Chondrocyte (in vitro differentiated cells): ENCODE measurements around the gene APC2. TPM values are rescaled to one million over a fixed set of nuclear protein-coding genes. Genes with fewer than 3 reads are reported as not detected.

Source experiments
- DNase-seq: peaks from one replicate; pipeline ENCODE4 v3.0.0; 2021; ENCODE audit warnings: mixed read lengths, low spot score
- H3K27ac Mint-ChIP-seq: one replicate; pipeline ENCODE4 v1.8.0; 2021; ENCODE audit warnings: mild to moderate bottlenecking, moderate library complexity, mixed read lengths; ENCODE audit not compliant: unreplicated experiment
- H3K27me3 Mint-ChIP-seq: 2 replicates; pipeline ENCODE4 v1.8.0; 2021; ENCODE audit warnings: low read depth, mixed read lengths
- H3K36me3 Mint-ChIP-seq: 2 replicates; pipeline ENCODE4 v1.8.0; 2021; ENCODE audit warnings: low read depth, mixed read lengths
- H3K4me1 Mint-ChIP-seq: 2 replicates; pipeline ENCODE4 v1.8.0; 2021; ENCODE audit warnings: low read depth, mild to moderate bottlenecking, mixed read lengths
- H3K4me3 Mint-ChIP-seq: one replicate; pipeline ENCODE4 v1.8.0; 2021; ENCODE audit warnings: mild to moderate bottlenecking, moderate library complexity, mixed read lengths; ENCODE audit not compliant: unreplicated experiment
- H3K9me3 Mint-ChIP-seq: 2 replicates; pipeline ENCODE4 v1.8.0; 2021; ENCODE audit warnings: low read depth, mixed read lengths
- total RNA-seq: library from RNA; stranded (reverse); gene quantifications from 3 replicates; pipeline ENCODE4 v1.2.1, GENCODE V29; 2021
- TF ChIP-seq, protein P1 (sequence below): fragments of 200-600 bp; sonication (generic); IDR thresholded peaks from 2 replicates; pipeline ENCODE4 v1.5.0; 2021; ENCODE audit warnings: antibody characterized with exemption, mild to moderate bottlenecking, moderate library complexity

APC2 gene
- total RNA-seq, 1 donor from 2014 or later: 3.9 TPM

DNA sequence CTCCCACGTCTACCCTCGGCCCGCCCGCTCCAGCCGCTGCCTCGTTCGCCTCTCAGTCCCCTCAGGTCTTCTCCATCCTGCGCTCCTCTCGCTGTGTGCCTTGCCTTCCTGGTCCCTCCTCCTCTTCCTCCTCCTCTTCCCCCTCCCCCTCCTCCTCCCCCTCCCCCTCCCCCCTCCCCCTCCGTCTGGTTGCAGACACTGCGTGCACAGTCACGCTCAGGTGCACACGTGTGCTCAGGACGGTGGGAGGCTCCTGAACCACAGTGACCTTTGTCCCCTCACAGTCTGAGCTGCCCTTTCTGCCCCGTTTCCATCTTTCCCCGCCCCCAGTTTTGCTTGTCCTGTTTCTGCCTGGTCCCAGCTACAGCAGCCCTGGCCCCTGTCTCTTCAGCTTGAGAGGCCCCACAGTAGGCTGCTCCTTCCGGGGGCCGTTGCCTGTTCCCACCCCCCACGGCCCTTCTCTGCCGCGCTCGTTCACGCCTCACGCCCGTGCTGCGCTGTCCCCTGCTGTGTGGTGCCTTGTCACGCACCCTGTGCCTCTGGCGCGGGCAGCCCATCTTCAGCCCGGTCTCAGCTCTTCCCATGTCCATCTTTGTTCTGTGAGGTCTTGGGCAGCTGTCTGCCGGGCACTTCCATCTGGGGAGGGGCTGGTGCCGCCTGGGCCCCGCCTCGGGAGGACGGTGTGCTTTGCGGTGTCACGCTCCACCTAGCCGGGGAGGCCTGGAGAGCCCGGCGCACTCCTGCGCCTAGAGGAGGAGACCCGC is 25.5 kb upstream of the APC2 start:
- Mint-ChIP-seq H3K4me1 (no peaks in the 10 kb centered on the region), H3K4me3 (no peak overlapping the region), H3K9me3 (no peaks in the 10 kb centered on the region), H3K27me3 (no peaks in the 10 kb centered on the region), H3K36me3 (peaks cover 16% of the 10 kb centered on the region), H3K27ac (no peak overlapping the region)
- no peak for DNase-seq
- TF ChIP-seq, protein P1, sequence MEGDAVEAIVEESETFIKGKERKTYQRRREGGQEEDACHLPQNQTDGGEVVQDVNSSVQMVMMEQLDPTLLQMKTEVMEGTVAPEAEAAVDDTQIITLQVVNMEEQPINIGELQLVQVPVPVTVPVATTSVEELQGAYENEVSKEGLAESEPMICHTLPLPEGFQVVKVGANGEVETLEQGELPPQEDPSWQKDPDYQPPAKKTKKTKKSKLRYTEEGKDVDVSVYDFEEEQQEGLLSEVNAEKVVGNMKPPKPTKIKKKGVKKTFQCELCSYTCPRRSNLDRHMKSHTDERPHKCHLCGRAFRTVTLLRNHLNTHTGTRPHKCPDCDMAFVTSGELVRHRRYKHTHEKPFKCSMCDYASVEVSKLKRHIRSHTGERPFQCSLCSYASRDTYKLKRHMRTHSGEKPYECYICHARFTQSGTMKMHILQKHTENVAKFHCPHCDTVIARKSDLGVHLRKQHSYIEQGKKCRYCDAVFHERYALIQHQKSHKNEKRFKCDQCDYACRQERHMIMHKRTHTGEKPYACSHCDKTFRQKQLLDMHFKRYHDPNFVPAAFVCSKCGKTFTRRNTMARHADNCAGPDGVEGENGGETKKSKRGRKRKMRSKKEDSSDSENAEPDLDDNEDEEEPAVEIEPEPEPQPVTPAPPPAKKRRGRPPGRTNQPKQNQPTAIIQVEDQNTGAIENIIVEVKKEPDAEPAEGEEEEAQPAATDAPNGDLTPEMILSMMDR: no peak

DNA sequence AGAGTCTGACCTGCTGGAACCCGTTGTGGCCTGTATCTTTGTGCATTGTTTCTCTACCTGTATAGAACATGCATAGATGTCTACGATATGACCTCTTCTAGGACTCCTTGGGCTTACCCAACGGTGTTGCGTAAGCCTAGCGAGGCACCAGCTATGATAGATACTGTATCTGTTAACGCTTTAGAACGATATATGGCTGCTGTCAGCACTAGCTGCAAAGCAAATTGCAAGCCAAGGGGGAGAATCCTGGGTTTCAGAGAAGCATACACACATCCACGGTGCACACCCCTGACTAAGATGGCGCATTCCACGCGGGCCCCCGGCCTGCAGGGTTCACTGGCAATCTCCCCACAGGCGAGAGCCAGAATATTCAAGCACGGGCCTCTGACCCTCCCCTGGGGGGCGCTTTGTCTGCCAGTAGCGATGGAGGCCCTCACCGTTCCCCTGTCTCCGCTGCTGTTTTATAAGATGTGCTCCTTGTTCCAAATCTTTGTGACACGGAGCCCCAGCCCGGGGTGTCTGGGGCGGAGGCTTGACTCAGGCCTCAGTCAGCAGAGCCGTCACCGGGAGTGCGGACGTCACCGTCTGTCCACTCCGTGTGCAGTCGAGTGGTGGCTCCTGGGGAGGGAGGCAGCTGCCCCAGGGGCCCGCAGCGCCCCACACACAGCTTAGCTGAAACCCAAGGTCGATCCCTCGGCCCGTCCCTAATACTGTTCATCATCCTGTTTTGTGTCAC is 24.7 kb upstream of the APC2 start:
- Mint-ChIP-seq H3K27ac (no peak overlapping the region), H3K4me1 (no peaks in the 10 kb centered on the region), H3K36me3 (peaks cover 14% of the 10 kb centered on the region), H3K27me3 (no peaks in the 10 kb centered on the region), H3K9me3 (no peaks in the 10 kb centered on the region), H3K4me3 (no peak overlapping the region)
- DNase-seq: no peak
- TF ChIP-seq, protein P1: no peak

DNA sequence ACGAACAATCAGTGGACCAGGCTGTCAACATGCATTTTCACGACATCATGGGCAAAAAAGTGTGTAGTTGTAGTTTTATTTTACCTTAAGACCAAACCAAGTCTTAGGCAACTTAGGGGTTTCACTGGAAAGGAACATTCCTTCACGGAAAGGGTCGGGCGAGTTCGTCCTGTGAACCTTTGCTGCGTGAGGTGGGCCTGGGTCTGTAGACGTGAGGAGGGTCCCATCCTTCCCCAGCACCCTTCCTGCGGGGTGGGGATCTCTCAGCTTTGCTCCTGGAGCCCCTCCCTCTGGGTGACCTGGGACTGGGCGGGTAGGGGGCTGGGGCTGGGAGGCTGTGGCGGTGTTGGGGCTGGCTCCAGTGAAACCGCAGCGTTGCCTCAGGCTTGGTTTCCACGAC is 24.0 kb upstream of the APC2 start:
- H3K27ac Mint-ChIP-seq: no peak overlapping the region
- H3K9me3 Mint-ChIP-seq: no peaks in the 10 kb centered on the region
- H3K36me3 Mint-ChIP-seq: peaks cover 11% of the 10 kb centered on the region

DNA sequence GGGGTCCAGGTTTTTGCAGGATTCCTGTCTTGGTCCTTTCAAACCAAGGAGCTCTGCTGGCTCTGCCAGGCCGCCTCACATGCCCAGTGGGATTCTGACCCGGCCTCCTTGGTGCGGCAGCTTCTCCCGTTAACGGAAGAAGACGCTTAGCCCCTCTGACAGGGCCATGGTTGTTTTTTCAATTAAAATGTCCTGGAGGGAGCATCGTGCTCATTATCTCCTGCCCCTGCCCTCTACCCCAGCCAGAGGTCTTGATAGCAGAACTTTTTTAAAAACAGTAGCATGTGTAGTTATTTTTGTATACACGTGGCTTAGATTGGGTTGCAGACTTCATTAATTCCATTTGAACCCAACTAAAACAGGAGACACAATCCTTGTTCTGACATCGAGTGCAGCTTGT is 23.2 kb upstream of the APC2 start:
- peaks cover 11% of the 10 kb centered on the region for H3K36me3 Mint-ChIP-seq
- no peak overlapping the region for H3K27ac Mint-ChIP-seq

More for the DNA sequence above, 24.0 kb upstream of the APC2 start:
- no peak for DNase-seq
- Mint-ChIP-seq H3K27me3 (no peaks in the 10 kb centered on the region), H3K4me1 (no peaks in the 10 kb centered on the region), H3K4me3 (no peak overlapping the region)
- TF ChIP-seq, protein P1: no peak

More for the DNA sequence above, 23.2 kb upstream of the APC2 start:
- Mint-ChIP-seq H3K4me1 (no peaks in the 10 kb centered on the region), H3K27me3 (no peaks in the 10 kb centered on the region), H3K9me3 (no peaks in the 10 kb centered on the region), H3K4me3 (no peak overlapping the region)
- DNase-seq: no peak
- TF ChIP-seq, protein P1: no peak
